Activated B cell treated with CpG ODN at 0.5 μM for 24 hours (primary cell): Measurements from ENCODE around the gene TNNI2. TPM values are rescaled to one million over a fixed set of nuclear protein-coding genes. Genes with fewer than 3 reads are reported as not detected.

Experiments used
- ATAC-seq: fragments of 200-7000 bp; cut with Tn5 transposase; one replicate; pipeline ENCODE4 v1.10.0; 2021; ENCODE audit warnings: low read depth, mild to moderate bottlenecking, moderate library complexity
- CTCF ChIA-PET: fragments of 350-600 bp; sonication (Branson Sonifier 250); formaldehyde crosslinking; loops from one replicate; lab custom pipeline; 2021; ENCODE audit warnings: antibody characterized with exemption; lab: Charles Lee
- POLR2A ChIA-PET: fragments of 350-600 bp; sonication (Branson Sonifier 250); formaldehyde crosslinking; loops from one replicate; lab custom pipeline; 2021; ENCODE audit warnings: antibody characterized with exemption; lab: Charles Lee
- DNase-seq: peaks from one replicate; pipeline ENCODE4 v3.0.0; 2022
- H3K27ac Mint-ChIP-seq: one replicate; pipeline ENCODE4 v1.8.0; 2020; ENCODE audit warnings: mixed read lengths
- H3K27me3 Mint-ChIP-seq: one replicate; pipeline ENCODE4 v1.8.0; 2021; ENCODE audit warnings: mixed read lengths
- H3K36me3 Mint-ChIP-seq: one replicate; pipeline ENCODE4 v1.8.0; 2021; ENCODE audit warnings: low read depth, mixed read lengths
- H3K4me1 Mint-ChIP-seq: one replicate; pipeline ENCODE4 v1.8.0; 2021; ENCODE audit warnings: mixed read lengths
- H3K4me3 Mint-ChIP-seq: one replicate; pipeline ENCODE4 v1.8.0; 2020; ENCODE audit warnings: mild to moderate bottlenecking, mixed read lengths
- H3K9me3 Mint-ChIP-seq: one replicate; pipeline ENCODE4 v1.8.0; 2020; ENCODE audit warnings: mixed read lengths
- CTCF ChIP-seq: fragments of 200-600 bp; IDR thresholded peaks from one replicate; pipeline ENCODE4 v1.8.0; 2022; ENCODE audit warnings: antibody characterized with exemption, mild to moderate bottlenecking
- intact Hi-C: fragments of 100-400 bp; cut with micrococcal nuclease; formaldehyde crosslinking; loops from one replicate; pipeline ENCODE4 v1.15.1; 2024
- total RNA-seq: library from RNA; stranded (reverse); gene quantifications from 2 replicates; pipeline ENCODE4 v1.2.3, GENCODE V29; 2022

Gene TNNI2
- 1.0 and 1.5 TPM in 2 replicates for total RNA-seq

- ChIA-PET POLR2A (interaction anchor here (0.6 to 2.9 kb wide), 7 partner anchors 12 to 162 kb away, joined by 3 to 25 read pairs (median 3); no protein-coding TSS in a partner anchor), CTCF (interaction anchor here (0.9 to 2.4 kb wide), 4 partner anchors 37 to 313 kb away, joined by 3 to 11 read pairs (median 5); no protein-coding TSS in a partner anchor)
- TF ChIP-seq CTCF: no peak
- peak within 1 kb of the TSS; percentile 69 for H3K4me3 Mint-ChIP-seq
- intact Hi-C loops: no loop called here
- ATAC-seq (no peak), DNase-seq (no peak)
- H3K27me3 Mint-ChIP-seq: no peaks in the 10 kb centered on the region
- H3K36me3 Mint-ChIP-seq: no peaks in the 10 kb centered on the region
- peaks cover 37% of the 10 kb centered on the region for H3K4me1 Mint-ChIP-seq
- peak within 1 kb of the TSS; percentile 65 for H3K27ac Mint-ChIP-seq
- no peaks in the 10 kb centered on the region for H3K9me3 Mint-ChIP-seq
Observed at GRCh38 chr11:1838426-1839144, at the start of gene TNNI2. Gene TNNI2 (plus strand): TSS chr11:1838981. CDS start chr11:1839697, 716 bp downstream.

GRCh38 chr11:1791912-1792311 lies 46.9 kb upstream of the TNNI2 start:
- H3K9me3 Mint-ChIP-seq: no peaks in the 10 kb centered on the region
- CTCF ChIA-PET: no interaction called here
- DNase-seq (no peak), ATAC-seq (no peak)
- no peak overlapping the region for H3K27ac Mint-ChIP-seq
- H3K4me3 Mint-ChIP-seq: no peak overlapping the region
- POLR2A ChIA-PET: no interaction called here
- peaks cover 16% of the 10 kb centered on the region for H3K27me3 Mint-ChIP-seq
- H3K4me1 Mint-ChIP-seq: peaks cover 2% of the 10 kb centered on the region
- no peak for TF ChIP-seq CTCF
- intact Hi-C loops: no loop called here
- no peaks in the 10 kb centered on the region for H3K36me3 Mint-ChIP-seq

DNA sequence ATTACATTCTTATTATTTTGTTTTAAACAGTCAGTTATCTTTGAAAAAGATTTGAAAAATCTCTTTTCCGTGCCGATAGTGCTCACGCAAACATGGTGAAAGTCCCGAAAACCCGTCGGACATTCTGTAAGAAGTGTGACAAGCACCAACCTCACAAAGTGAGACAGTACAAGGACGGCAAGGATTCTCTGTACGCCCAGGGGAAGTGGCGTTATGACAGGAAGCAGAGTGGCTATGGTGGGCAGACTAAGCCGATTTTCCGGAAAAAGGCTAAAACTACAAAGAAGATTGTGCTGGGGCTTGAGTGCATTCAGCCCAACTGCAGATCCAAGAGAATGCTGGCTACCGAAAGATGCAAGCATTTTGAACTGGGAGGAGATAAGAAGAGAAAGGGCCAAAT lies 46.3 kb upstream of the TNNI2 start:
- peaks cover 19% of the 10 kb centered on the region for H3K27me3 Mint-ChIP-seq
- CTCF ChIA-PET: no interaction called here
- DNase-seq (no peak), ATAC-seq (no peak)
- H3K9me3 Mint-ChIP-seq: no peaks in the 10 kb centered on the region
- H3K4me3 Mint-ChIP-seq: no peak overlapping the region
- intact Hi-C loops: no loop called here
- H3K4me1 Mint-ChIP-seq: peaks cover 2% of the 10 kb centered on the region
- H3K36me3 Mint-ChIP-seq: no peaks in the 10 kb centered on the region
- POLR2A ChIA-PET: no interaction called here
- TF ChIP-seq CTCF: no peak
- no peak overlapping the region for H3K27ac Mint-ChIP-seq

GRCh38 chr11:1793081-1793480 lies 45.7 kb upstream of the TNNI2 start:
- H3K36me3 Mint-ChIP-seq: no peaks in the 10 kb centered on the region
- H3K4me3 Mint-ChIP-seq: no peak overlapping the region
- DNase-seq (no peak), ATAC-seq (no peak)
- no peak overlapping the region for H3K27ac Mint-ChIP-seq
- H3K9me3 Mint-ChIP-seq: no peaks in the 10 kb centered on the region
- intact Hi-C loops: no loop called here
- CTCF ChIA-PET: no interaction called here
- no peak for TF ChIP-seq CTCF
- POLR2A ChIA-PET: no interaction called here
- H3K4me1 Mint-ChIP-seq: peaks cover 2% of the 10 kb centered on the region
- H3K27me3 Mint-ChIP-seq: peaks cover 21% of the 10 kb centered on the region

DNA sequence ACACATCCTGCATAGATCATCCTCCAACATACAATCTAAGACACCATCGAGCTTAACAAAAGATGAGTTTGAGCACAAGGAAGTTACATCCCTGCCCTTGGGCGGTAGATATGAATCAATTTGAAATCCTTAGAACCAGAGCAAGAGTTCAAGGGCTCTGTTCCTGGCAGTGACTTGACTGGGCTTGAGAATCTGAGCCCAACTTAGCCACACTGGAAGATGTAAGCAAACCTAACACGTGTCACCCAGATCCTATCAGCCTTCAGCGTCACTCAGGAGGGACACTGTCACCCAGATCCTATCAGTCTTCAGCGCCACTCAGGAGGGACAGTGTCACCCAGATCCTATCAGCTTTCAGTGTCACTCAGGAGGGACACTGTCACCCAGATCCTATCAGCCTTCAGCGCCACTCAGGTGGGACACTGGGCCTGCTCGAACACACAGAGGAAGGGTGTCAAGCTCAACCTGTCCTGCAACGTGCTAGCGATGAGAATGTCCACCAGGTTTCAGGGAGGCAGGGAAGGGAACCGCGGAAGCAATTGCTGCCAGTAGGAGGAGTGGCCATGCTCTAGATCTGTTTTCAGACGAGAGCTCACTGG lies 42.3 kb upstream of the TNNI2 start:
- Mint-ChIP-seq H3K4me3 (no peak overlapping the region), H3K27ac (no peak overlapping the region), H3K4me1 (peaks cover 2% of the 10 kb centered on the region), H3K9me3 (no peaks in the 10 kb centered on the region), H3K27me3 (peaks cover 23% of the 10 kb centered on the region), H3K36me3 (no peaks in the 10 kb centered on the region)
- no peak for DNase-seq
- intact Hi-C loops: no loop called here
- ChIA-PET CTCF (no interaction called here), POLR2A (no interaction called here)
- TF ChIP-seq CTCF: no peak
- no peak for ATAC-seq
